HEK293 (cell line): ENCODE data around the gene TRAPPC10.
"Not testable (repeated sequence)": the region's sequence is repeated elsewhere in the genome, so short reads cannot be mapped to it uniquely, and the experiment has no call there.

Experiments used
- CTCF ChIA-PET: fragments of 350-600 bp; formaldehyde crosslinking; extraction: SDS; loops from one replicate; lab custom pipeline; 2021; ENCODE audit warnings: antibody characterized with exemption; lab: Yijun Ruan, JAX
- POLR2A ChIA-PET: fragments of 300-600 bp; formaldehyde crosslinking; extraction: SDS; loops from one replicate; lab custom pipeline; 2020; ENCODE audit warnings: antibody characterized with exemption, inconsistent platforms; lab: Yijun Ruan, JAX
- H3K27ac ChIP-seq: fragments of 200-500 bp; sonication (Bioruptor generic); 2 replicates; pipeline ENCODE4 v1.5.1; 2014; ENCODE audit warnings: low read depth, low read length, control low read depth, inconsistent platforms; ENCODE audit errors: extremely low read depth
- H3K36me3 ChIP-seq, 2 experiments: fragments of 200-500 bp in 1 of 2; sonication (Bioruptor generic) in 1 of 2; 1 replicate in 1 of 2; 2 replicates in 1 of 2; pipeline ENCODE4 v1.5.1; 2014 to 2017; ENCODE audit warnings: inconsistent platforms in 2 of 2, low read length in 2 of 2; ENCODE audit not compliant: control insufficient read depth in 2 of 2, insufficient read depth in 1 of 2
- H3K4me1 ChIP-seq: fragments of 200-500 bp; sonication (Bioruptor generic); 2 replicates; pipeline ENCODE4 v1.5.1; 2014; ENCODE audit warnings: mild to moderate bottlenecking, low read length, inconsistent platforms; ENCODE audit not compliant: control insufficient read depth, insufficient read depth
- H3K4me3 ChIP-seq: 2 replicates; pipeline ENCODE4 v1.5.1; 2011; ENCODE audit warnings: low read depth, mild to moderate bottlenecking, control low read depth, low read length, moderate library complexity
- H3K9me3 ChIP-seq: fragments of 200-500 bp; sonication (Bioruptor generic); 2 replicates; pipeline ENCODE4 v1.5.1; 2014; ENCODE audit warnings: low read depth, low read length, inconsistent platforms; ENCODE audit not compliant: control insufficient read depth, insufficient read depth

TRAPPC10 gene

DNA sequence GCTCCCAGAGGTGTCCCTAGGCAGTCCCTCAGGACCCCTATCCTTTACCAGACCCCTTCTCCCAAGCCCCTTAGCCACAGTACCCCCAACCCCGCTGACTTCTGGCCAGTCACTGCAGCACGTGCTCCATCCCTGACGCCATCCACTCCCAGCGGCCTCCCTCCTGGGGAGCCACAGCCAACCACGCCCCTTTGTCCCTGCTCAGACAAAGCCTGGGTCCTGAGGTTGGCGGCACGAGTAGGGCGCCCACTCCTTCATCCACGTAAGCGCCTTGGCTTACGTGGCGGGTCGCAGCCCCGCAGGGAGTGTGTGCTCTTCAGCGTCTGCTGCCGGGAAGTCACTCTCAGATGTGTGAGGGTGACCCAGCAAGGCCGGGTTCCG lies 128.4 kb downstream of the TRAPPC10 start:
- H3K27ac ChIP-seq, H3K9me3 ChIP-seq, H3K4me1 ChIP-seq, POLR2A ChIA-PET, H3K36me3 ChIP-seq, H3K4me3 ChIP-seq, CTCF ChIA-PET: not testable (repeated sequence)

DNA sequence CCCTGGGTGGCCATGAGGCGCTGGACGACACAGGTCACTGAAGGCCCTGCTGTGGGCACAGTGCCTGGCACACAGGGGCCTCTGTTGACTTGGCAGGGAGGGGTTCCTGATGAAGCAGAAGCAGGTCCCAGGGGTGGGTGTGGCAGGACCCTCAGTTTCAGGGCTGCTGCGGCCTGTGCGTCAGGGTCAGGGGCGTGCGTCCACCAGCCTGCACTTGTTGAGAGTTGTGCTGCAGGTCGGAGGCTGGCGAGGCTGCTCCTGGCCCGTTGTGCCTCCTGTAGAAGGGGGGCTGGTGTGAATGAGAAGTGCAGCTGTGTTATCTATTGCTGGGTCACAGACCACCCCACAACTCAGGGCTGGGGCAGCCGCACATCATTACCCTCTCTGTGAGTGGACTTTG lies 130.4 kb downstream of the TRAPPC10 start:
- H3K4me3 ChIP-seq, H3K9me3 ChIP-seq, H3K4me1 ChIP-seq, CTCF ChIA-PET, POLR2A ChIA-PET, H3K27ac ChIP-seq, H3K36me3 ChIP-seq: not testable (repeated sequence)

DNA sequence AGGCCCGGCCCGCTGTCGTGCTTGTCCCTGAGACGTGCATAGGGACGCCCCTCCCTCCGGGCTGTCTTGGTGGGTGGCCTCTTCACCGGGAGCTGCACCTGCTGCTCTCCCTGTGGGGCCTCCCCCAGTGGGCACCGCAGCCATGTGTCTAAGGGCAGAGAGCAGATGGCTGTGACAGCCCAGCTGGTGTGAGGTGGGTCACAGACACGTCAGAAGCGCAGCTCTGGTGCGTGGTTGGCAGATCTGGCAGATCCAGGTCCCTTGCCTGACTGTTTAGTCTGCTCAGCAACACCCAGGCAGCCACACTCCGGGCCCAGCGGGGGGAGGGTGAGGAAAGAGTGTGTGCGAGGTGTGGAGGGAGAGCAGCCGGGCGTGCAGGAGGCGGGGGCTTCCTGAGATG lies 131.3 kb downstream of the TRAPPC10 start:
- H3K4me3 ChIP-seq, CTCF ChIA-PET, H3K9me3 ChIP-seq, H3K4me1 ChIP-seq, H3K27ac ChIP-seq, POLR2A ChIA-PET, H3K36me3 ChIP-seq: not testable (repeated sequence)

DNA sequence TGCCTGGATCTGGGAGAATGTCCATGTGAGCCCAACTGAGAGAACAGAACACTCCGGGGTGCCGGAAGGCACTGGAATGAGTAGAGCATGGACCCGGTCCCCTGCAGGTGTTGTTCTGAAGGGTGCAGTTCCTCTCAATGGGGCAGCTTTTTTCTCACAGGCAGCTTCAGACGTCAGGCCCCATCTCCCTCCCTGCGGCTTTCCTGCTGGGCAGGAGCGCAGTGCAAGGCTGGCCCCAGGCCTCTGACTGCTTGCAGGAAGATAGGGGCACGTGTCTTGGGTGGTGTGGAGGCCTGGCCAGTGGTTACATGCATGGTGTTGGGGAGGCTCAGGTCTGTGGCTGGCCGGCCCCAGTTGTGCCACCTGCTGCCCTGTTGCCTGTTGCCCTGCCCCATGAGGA lies 131.9 kb downstream of the TRAPPC10 start:
- CTCF ChIA-PET, H3K36me3 ChIP-seq, POLR2A ChIA-PET, H3K27ac ChIP-seq, H3K9me3 ChIP-seq, H3K4me3 ChIP-seq, H3K4me1 ChIP-seq: not testable (repeated sequence)

DNA sequence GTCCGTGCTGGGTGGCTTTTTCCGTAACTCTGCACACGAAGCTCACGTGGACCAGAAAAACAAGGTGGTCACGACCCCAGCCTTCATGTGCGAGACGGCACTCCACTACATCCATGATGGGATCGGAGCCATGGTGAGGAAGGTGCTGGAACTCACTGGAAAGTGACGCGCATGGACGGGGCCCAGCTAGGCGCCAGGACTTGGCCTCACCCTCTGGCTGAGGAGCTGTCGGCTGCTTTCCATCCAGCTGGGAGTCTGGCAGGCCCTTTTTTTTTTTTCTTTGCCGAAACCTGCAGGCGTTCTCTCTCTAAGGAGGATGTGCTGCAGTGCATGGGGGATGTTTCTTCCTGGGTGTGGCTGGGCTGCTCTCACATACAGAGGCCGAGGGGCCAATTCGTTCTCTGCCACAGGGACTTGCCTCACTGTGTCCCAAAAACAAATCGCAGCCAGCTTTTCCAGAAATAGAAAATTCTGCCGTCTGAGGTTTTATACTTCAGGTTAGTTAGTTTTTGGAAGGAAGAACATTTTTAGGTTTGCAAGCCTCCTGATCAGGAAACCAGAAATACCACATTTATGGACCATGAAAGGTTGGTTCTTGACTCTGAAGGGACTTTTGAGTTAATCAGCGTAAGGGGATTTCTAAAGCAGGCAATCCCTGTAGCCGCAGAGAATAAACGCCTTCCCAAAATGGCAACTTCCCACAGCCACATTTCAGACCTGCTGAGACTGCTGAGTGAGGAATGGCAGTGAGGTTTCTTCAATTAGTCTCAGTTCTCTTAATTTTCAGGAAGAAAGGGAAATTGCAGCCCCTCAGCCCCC lies 132.9 kb downstream of the TRAPPC10 start:
- H3K9me3 ChIP-seq, H3K36me3 ChIP-seq, H3K4me1 ChIP-seq, POLR2A ChIA-PET, CTCF ChIA-PET, H3K27ac ChIP-seq, H3K4me3 ChIP-seq: not testable (repeated sequence)

DNA sequence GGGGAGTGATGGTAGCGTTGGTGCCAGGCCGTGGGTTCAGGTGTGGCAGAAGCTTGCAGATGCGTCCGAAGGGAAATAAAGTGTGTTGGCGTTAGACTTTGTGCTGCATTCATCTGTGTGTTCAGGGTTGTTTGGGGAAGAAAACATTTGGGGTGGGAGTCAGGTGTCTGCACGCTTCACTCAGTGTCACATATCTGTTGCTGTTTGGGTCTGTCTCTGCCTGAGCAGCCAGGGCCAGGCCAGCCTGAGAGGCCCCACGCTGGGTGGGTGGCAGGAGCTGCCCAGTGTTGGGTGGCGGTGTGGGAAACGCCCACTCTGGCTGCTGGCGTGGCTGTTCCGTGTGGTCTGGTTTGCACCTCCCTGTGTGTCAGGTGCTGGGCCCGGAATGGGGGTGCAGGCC lies 133.5 kb downstream of the TRAPPC10 start:
- H3K9me3 ChIP-seq, H3K4me3 ChIP-seq, H3K4me1 ChIP-seq, POLR2A ChIA-PET, H3K36me3 ChIP-seq, H3K27ac ChIP-seq, CTCF ChIA-PET: not testable (repeated sequence)

DNA sequence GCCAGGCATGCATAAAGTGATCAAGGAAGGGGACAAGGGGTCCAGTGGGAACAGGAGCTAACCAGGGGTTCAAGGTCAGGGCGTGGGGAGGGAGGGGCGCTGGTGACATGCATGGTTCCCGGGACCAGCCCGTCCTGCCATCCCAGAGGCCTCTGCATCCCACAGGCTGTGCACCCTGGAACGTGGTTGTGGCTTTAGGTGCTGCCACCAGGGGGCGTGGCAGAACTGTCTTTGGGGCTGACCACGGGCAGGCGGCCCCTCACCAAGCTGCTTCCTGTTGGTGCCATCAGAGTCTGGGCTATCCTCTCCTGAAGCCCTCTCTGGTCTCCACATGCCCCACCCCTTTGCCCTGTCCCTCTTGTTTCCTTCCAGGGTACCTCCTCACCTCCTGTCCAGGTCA lies 135.0 kb downstream of the TRAPPC10 start:
- H3K4me3 ChIP-seq, POLR2A ChIA-PET, H3K27ac ChIP-seq, CTCF ChIA-PET, H3K4me1 ChIP-seq, H3K9me3 ChIP-seq, H3K36me3 ChIP-seq: not testable (repeated sequence)

DNA sequence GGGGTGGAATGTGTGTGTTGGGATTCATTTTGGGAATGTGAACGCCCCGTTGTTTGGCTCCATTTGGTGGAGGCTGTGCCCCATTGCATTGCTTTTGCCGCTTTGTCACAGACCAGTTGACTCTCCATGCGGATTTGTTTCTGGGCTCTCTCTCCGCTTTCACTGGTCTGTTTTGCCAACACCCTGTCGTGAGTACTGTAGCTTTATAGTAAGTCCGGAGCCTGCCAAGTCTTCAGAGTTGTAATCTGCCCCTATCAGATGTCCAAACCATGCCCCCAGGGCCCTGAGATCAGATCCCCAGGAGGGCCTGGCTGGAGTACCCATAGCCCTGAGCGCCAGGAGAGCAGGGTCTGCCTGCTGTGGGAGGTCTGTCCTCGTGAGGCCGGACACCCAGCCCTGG lies 138.1 kb downstream of the TRAPPC10 start:
- CTCF ChIA-PET, H3K4me1 ChIP-seq, H3K27ac ChIP-seq: not testable (repeated sequence)

DNA sequence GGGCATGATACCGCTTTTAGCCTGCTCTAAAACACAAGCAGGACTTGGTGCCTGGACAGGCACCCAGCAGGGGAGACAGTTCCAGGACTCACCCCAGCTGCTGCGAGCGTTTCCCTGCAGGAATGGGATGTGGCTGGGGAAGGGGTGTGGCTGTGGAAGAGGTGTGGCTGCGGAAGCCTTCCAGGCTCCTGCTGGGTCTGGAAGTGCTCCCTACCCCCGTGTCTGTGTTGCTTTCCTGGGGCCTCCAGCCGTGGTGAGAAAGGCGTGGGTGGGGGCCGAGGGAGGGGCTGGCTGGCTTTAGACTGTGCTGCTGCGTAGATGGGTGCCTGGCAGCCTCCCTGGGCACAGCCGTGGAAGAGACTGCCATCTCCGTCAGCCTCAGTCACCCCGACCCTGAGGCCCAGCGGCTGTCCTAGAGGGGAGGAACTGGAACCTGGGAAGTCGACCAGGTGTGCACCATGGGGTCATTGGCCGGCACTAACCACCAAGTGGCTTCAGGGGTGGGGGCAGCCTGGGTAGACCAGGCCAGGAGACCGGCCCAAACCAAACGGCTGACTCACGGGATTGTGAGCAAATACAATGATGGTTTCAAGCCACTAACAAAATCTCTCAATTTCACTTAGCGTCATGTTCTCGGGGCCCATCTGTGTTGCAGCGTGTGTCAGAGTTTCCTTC lies 141.2 kb downstream of the TRAPPC10 start:
- H3K27ac ChIP-seq, H3K9me3 ChIP-seq, H3K4me1 ChIP-seq, CTCF ChIA-PET, H3K4me3 ChIP-seq, POLR2A ChIA-PET, H3K36me3 ChIP-seq: not testable (repeated sequence)

More for the DNA sequence above, 138.1 kb downstream of the TRAPPC10 start:
- POLR2A ChIA-PET, H3K9me3 ChIP-seq, H3K36me3 ChIP-seq, H3K4me3 ChIP-seq: not testable (repeated sequence)

DNA sequence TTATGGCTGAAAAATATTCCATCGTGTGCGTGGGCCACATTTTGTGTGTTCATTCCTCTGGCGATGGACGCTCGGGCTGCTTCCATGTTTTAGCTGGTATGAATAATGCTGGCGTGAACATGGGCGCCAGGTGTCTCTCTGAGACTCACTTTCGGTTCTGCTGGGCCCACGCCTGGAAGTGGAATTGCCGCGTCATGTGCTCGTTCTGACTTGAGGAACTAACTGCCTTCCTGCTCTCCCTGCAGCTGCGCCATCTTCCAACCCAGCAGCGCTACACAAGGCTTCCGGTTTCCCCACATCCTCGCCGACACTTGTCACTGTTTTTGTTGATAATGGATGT lies 141.8 kb downstream of the TRAPPC10 start:
- H3K36me3 ChIP-seq, H3K9me3 ChIP-seq, H3K4me3 ChIP-seq, CTCF ChIA-PET, H3K4me1 ChIP-seq, POLR2A ChIA-PET, H3K27ac ChIP-seq: not testable (repeated sequence)

DNA sequence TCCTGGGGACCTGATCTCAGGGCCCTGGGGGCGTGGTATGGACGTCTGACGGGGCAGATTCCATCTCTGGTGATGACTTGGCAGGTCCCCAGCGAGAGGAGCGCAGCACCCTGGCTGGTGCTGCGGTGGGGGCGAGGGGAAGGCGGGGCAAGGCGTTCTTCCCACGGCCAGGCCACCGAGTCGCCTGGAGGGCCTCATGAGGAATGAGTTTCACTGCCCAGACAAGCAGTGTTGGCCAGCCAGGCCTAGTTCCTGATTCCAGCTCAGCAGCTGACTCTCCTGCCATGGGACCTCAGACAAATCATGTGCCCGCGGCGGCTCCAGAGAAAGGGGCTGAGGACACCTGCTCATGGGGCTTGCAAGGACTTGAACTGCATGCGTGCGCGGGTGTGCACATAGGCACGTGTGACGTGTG lies 142.7 kb downstream of the TRAPPC10 start:
- H3K27ac ChIP-seq, H3K4me3 ChIP-seq, CTCF ChIA-PET, H3K4me1 ChIP-seq, H3K36me3 ChIP-seq, POLR2A ChIA-PET, H3K9me3 ChIP-seq: not testable (repeated sequence)
